HEK293T (cell line): Measurements from ENCODE around the gene CDHR3.

Experiments used
- CTCF ChIA-PET: fragments of 350-600 bp; formaldehyde crosslinking; extraction: SDS; loops from one replicate; lab custom pipeline; 2021; ENCODE audit warnings: antibody characterized with exemption, inconsistent platforms; lab: Yijun Ruan, JAX
- POLR2A ChIA-PET: fragments of 350-600 bp; formaldehyde crosslinking; extraction: SDS; loops from one replicate; lab custom pipeline; 2020; ENCODE audit warnings: antibody characterized with exemption, inconsistent platforms; lab: Yijun Ruan, JAX
- DNase-seq: peaks from one replicate; pipeline ENCODE4 v3.0.0; 2012; ENCODE audit warnings: mixed read lengths; ENCODE audit errors: extremely low spot score
- ARNT ChIP-seq: fragments of 450-650 bp; IDR thresholded peaks from 2 replicates; pipeline ENCODE4 v1.6.1; 2017; ENCODE audit warnings: mild to moderate bottlenecking
- BHLHE40 ChIP-seq: fragments of 450-650 bp; IDR thresholded peaks from 2 replicates; pipeline ENCODE4 v1.6.1; 2016; ENCODE audit warnings: mild to moderate bottlenecking, moderate library complexity, borderline replicate concordance
- CTBP1 ChIP-seq: fragments of 450-650 bp; IDR thresholded peaks from 2 replicates; pipeline ENCODE4 v1.6.1; 2016; ENCODE audit warnings: borderline replicate concordance
- ELF4 ChIP-seq: fragments of 450-650 bp; IDR thresholded peaks from 2 replicates; pipeline ENCODE4 v1.6.1; 2017; ENCODE audit warnings: antibody characterized with exemption
- FOXA1 ChIP-seq: fragments of 450-650 bp; IDR thresholded peaks from 2 replicates; pipeline ENCODE4 v1.6.1; 2016; ENCODE audit warnings: mild to moderate bottlenecking
- FOXK2 ChIP-seq: fragments of 450-650 bp; IDR thresholded peaks from 2 replicates; pipeline ENCODE4 v1.6.1; 2016; ENCODE audit warnings: mild to moderate bottlenecking
- FOXM1 ChIP-seq: fragments of 450-650 bp; IDR thresholded peaks from 2 replicates; pipeline ENCODE4 v1.6.1; 2017; ENCODE audit warnings: mild to moderate bottlenecking, borderline replicate concordance
- HDGF ChIP-seq: fragments of 450-650 bp; IDR thresholded peaks from 2 replicates; pipeline ENCODE4 v1.6.1; 2017; ENCODE audit warnings: antibody characterized with exemption, borderline replicate concordance
- L3MBTL2 ChIP-seq: fragments of 450-650 bp; conservative IDR thresholded peaks from 2 replicates; pipeline ENCODE4 v1.6.1; 2016; ENCODE audit warnings: mild to moderate bottlenecking
- LEF1 ChIP-seq: fragments of 450-650 bp; IDR thresholded peaks from 2 replicates; pipeline ENCODE4 v1.6.1; 2017; ENCODE audit warnings: mild to moderate bottlenecking, borderline replicate concordance
- NFRKB ChIP-seq: fragments of 450-650 bp; IDR thresholded peaks from 2 replicates; pipeline ENCODE4 v1.6.1; 2016; ENCODE audit warnings: mild to moderate bottlenecking, moderate library complexity
- SP1 ChIP-seq: fragments of 450-650 bp; IDR thresholded peaks from 2 replicates; pipeline ENCODE4 v1.6.1; 2017
- SUZ12 ChIP-seq: fragments of 450-650 bp; IDR thresholded peaks from 2 replicates; pipeline ENCODE4 v1.6.1; 2016; ENCODE audit warnings: mild to moderate bottlenecking
- TARDBP ChIP-seq: fragments of 450-650 bp; IDR thresholded peaks from 2 replicates; pipeline ENCODE4 v1.6.1; 2016
- ZNF384 ChIP-seq: fragments of 450-650 bp; IDR thresholded peaks from 2 replicates; pipeline ENCODE4 v1.6.1; 2016
- TF ChIP-seq, protein P1 (sequence below): fragments of 450-650 bp; IDR thresholded peaks from 2 replicates; pipeline ENCODE4 v1.6.1; 2016

CDHR3 gene

DNA sequence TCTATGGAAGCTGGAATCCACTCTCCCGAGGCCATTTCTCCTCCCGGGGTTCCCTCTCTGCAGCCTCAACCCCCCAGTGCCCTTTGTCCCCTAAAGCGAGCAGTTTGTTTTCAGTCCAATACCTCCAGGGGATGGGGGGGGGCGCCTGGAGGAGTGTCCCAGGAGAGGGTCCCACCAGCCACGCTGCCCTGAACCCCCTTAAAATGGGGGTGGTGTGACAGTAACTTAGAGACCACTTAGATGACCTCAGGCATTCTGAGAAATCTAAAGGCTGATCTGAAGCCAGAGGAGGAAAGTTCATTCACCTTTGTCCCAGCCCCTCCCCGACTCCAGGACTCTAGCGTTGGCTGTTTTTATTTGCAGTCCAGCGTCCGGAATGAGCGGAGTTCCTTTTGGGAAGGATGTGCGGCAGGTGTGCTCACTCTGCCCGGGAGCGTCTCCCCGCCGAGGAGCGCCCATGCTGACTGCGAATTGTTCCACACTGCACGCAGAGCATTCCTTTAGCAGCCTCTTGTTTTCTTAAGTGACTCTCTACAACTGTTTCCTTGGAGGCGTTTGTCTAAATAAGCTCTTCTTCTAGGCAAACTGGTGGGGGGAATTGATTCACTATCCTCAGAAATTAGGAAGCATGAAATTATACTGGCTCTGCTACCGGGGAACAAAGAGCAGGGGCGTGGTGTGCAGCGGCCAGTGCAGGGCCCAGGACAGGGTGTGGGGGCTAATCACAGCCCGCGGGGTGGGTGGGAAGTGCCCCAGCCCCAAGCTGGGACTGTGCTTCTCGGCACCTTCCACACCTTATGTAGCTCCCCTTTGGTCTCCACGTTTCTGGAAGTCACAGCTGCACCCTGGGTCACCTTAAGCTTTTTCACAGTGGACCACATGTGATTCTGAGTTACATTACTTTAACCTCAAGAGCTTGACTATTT lies 102.8 kb downstream of the CDHR3 start:
- TF ChIP-seq L3MBTL2 (no peak), ELF4 (no peak), HDGF (no peak), ARNT (no peak), NFRKB (no peak), SP1 (no peak)
- POLR2A ChIA-PET, result interaction anchor here (1.7 kb wide), 1 partner anchor 47 kb away, joined by 3 read pairs; no protein-coding TSS in a partner anchor
- CTCF ChIA-PET, result interaction anchor here (0.6 to 1.0 kb wide), 2 partner anchors 88 to 403 kb away, joined by 3 to 4 read pairs; no protein-coding TSS in a partner anchor
- no peak for DNase-seq

- DNase-seq, result no peak
- ChIA-PET POLR2A (no interaction called here), CTCF (interaction anchor here (0.8 to 1.6 kb wide), 2 partner anchors 12 to 86 kb away, joined by 3 to 4 read pairs; no protein-coding TSS in a partner anchor)
- TF ChIP-seq TARDBP, result no peak
- no peak for TF ChIP-seq HDGF
- TF ChIP-seq FOXA1, result no peak
- TF ChIP-seq FOXK2, result no peak
- no peak for TF ChIP-seq SUZ12
Measured at GRCh38 chr7:106067678-106068077, 104.6 kb downstream of the CDHR3 start.

GRCh38 chr7:106068538-106068961 lies 105.5 kb downstream of the CDHR3 start:
- CTCF ChIA-PET, result interaction anchor here (1.6 kb wide), 1 partner anchor 85 kb away, joined by 4 read pairs; no protein-coding TSS in a partner anchor
- POLR2A ChIA-PET, result no interaction called here
- DNase-seq, result no peak
- TF ChIP-seq BHLHE40 (no peak), ARNT (no peak), ZNF384 (no peak), FOXA1 (no peak), SP1 (no peak), ELF4 (no peak), FOXM1 (no peak), HDGF (no peak), TARDBP (no peak), CTBP1 (no peak), NFRKB (no peak), SUZ12 (no peak), LEF1 (no peak), L3MBTL2 (no peak), FOXK2 (no peak)
- TF ChIP-seq, protein P1, sequence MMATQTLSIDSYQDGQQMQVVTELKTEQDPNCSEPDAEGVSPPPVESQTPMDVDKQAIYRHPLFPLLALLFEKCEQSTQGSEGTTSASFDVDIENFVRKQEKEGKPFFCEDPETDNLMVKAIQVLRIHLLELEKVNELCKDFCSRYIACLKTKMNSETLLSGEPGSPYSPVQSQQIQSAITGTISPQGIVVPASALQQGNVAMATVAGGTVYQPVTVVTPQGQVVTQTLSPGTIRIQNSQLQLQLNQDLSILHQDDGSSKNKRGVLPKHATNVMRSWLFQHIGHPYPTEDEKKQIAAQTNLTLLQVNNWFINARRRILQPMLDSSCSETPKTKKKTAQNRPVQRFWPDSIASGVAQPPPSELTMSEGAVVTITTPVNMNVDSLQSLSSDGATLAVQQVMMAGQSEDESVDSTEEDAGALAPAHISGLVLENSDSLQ, result no peak

GRCh38 chr7:106068986-106069385 lies 105.9 kb downstream of the CDHR3 start:
- POLR2A ChIA-PET, result interaction anchor here (1.0 kb wide), 1 partner anchor 43 kb away, joined by 3 read pairs; the partner anchor contains the start of gene SYPL1
- TF ChIP-seq ARNT, result no peak
- no peak for TF ChIP-seq SUZ12
- TF ChIP-seq, protein P1, result no peak
- TF ChIP-seq FOXM1, result no peak
- TF ChIP-seq L3MBTL2, result no peak
- TF ChIP-seq FOXA1, result no peak
- no peak for TF ChIP-seq ZNF384
- TF ChIP-seq FOXK2, result no peak
- no peak for TF ChIP-seq BHLHE40
- TF ChIP-seq HDGF, result no peak
- TF ChIP-seq ELF4, result no peak
- no peak for TF ChIP-seq SP1
- TF ChIP-seq CTBP1, result no peak
- no peak for TF ChIP-seq LEF1
- TF ChIP-seq TARDBP, result no peak
- CTCF ChIA-PET, result no interaction called here
- no peak for DNase-seq

DNA sequence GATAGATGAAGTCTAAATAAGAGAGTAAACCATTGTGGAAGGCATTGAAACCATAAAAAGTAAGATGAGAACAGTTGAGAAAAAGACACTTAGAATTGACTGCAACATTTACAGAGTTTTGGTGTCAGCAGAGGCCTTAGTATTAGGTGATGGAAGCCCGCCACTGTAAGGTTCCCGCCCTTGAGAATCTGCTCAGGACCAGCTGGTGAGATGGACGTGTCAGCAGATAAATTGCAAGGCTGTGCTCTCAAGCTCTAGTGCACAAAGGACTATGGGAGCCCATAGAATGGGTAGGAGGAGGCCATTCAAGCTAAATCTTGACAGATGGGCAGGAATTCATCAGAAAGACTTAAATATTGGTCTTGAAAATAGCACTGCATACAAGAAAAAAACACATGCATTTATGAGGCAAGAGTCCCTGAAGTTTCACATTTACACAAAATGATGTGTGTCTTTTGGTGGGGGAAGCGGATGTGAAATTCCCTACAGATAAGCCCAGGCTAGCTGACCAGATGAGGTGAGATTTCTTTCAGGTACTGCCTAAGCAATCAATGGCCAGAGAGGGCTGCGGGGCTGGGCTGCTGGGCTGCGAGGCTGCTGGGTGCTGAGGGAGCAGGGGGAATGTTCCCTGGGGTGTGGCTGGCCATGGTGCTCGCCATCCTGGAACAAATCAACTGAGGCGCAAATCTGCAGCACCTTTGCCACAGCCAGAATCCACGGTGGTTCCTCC lies 106.6 kb downstream of the CDHR3 start:
- DNase-seq, result no peak
- no peak for TF ChIP-seq TARDBP
- no peak for TF ChIP-seq FOXM1
- TF ChIP-seq FOXA1, result no peak
- no peak for TF ChIP-seq ARNT
- no peak for TF ChIP-seq SP1
- TF ChIP-seq, protein P1, result no peak
- no peak for TF ChIP-seq BHLHE40
- no peak for TF ChIP-seq SUZ12
- no peak for TF ChIP-seq L3MBTL2
- no peak for TF ChIP-seq LEF1
- no peak for TF ChIP-seq NFRKB
- TF ChIP-seq ELF4, result no peak
- TF ChIP-seq CTBP1, result no peak
- TF ChIP-seq FOXK2, result no peak
- no peak for TF ChIP-seq HDGF
- TF ChIP-seq ZNF384, result no peak
- ChIA-PET CTCF (no interaction called here), POLR2A (interaction anchor here (1.0 kb wide), 1 partner anchor 42 kb away, joined by 3 read pairs; the partner anchor contains the start of gene SYPL1)
